B cell (primary cell): ENCODE measurements around the gene DGKA. TPM values are rescaled to one million over a fixed set of nuclear protein-coding genes. Genes with fewer than 3 reads are reported as not detected.

ENCODE experiments used
- ATAC-seq: fragments of 200-7000 bp; cut with Tn5 transposase; one replicate; pipeline ENCODE4 v1.10.0; 2021; ENCODE audit warnings: low read depth, mild to moderate bottlenecking, moderate number of reproducible peaks, moderate library complexity
- CTCF ChIA-PET: fragments of 350-600 bp; sonication (Branson Sonifier 250); formaldehyde crosslinking; loops from one replicate; lab custom pipeline; 2021; ENCODE audit warnings: antibody characterized with exemption, inconsistent platforms; lab: Charles Lee
- POLR2A ChIA-PET: fragments of 350-600 bp; sonication (Branson Sonifier 250); formaldehyde crosslinking; loops from one replicate; lab custom pipeline; 2021; ENCODE audit warnings: antibody characterized with exemption; lab: Charles Lee
- DNase-seq: peaks from one replicate; pipeline ENCODE4 v3.0.0; 2013
- H2AFZ ChIP-seq: 2 replicates; pipeline ENCODE4 v1.6.1; 2012; ENCODE audit warnings: mild to moderate bottlenecking, low read depth, low read length; ENCODE audit not compliant: insufficient read depth, poor library complexity, severe bottlenecking
- H3K27ac ChIP-seq, 2 donors: 1 replicate in 1 of 2; 2 replicates in 1 of 2; pipeline ENCODE4 v1.5.1; 2012 to 2013; ENCODE audit warnings: low read length in 2 of 2, mild to moderate bottlenecking in 2 of 2, moderate library complexity in 1 of 2
- H3K27me3 ChIP-seq, 4 experiments: fragments of 200-600 bp in 1 of 4; sonication (generic) in 1 of 4; replicated peaks in 1 of 4; 1 replicate in 2 of 4; 2 replicates in 2 of 4; pipeline versions ENCODE4 v1.6.1 to v1.7.0; 2013 to 2016; ENCODE audit warnings: low read length in 3 of 4, mild to moderate bottlenecking in 2 of 4, mixed read lengths in 1 of 4, moderate library complexity in 1 of 4; ENCODE audit not compliant: insufficient read depth in 4 of 4, control insufficient read depth in 3 of 4; ENCODE audit errors: control extremely low read depth in 1 of 4
- H3K36me3 ChIP-seq, 2 experiments: replicated peaks in 1 of 2; 1 replicate in 1 of 2; 2 replicates in 1 of 2; pipeline versions ENCODE4 v1.6.1 to v1.7.1; 2013; ENCODE audit warnings: low read length in 1 of 2; ENCODE audit not compliant: insufficient read depth in 2 of 2, control insufficient read depth in 1 of 2; ENCODE audit errors: control extremely low read depth in 1 of 2, extremely low read depth in 1 of 2
- H3K4me1 ChIP-seq, 2 donors: fragments of 200-600 bp in 1 of 2; sonication (generic) in 1 of 2; 1 replicate in 1 of 2; 2 replicates in 1 of 2; pipeline versions ENCODE4 v1.5.1 to v1.6.1; 2013 to 2017; ENCODE audit warnings: low read length in 2 of 2; ENCODE audit not compliant: control insufficient read depth in 2 of 2, insufficient read depth in 2 of 2
- H3K4me2 ChIP-seq: replicated peaks from 2 replicates; pipeline ENCODE3; 2012; ENCODE audit warnings: mild to moderate bottlenecking, low read depth, low read length; ENCODE audit not compliant: poor library complexity, severe bottlenecking
- H3K4me3 ChIP-seq, 5 experiments: fragments of 200-600 bp in 1 of 5; sonication (generic) in 1 of 5; 1 replicate in 3 of 5; 2 replicates in 2 of 5; pipeline versions ENCODE4 v1.5.1 to v1.7.0; 2011 to 2016; ENCODE audit warnings: low read length in 4 of 5, mild to moderate bottlenecking in 4 of 5, low read depth in 2 of 5, control low read depth in 1 of 5, moderate library complexity in 1 of 5; ENCODE audit not compliant: insufficient read depth in 1 of 5; ENCODE audit errors: control extremely low read depth in 1 of 5, extremely low read depth in 1 of 5
- H3K79me2 ChIP-seq: fragments of 200-600 bp; sonication (generic); one replicate; pipeline ENCODE4 v1.6.0; 2016; ENCODE audit warnings: low read length; ENCODE audit not compliant: control insufficient read depth, insufficient read depth
- H3K9ac ChIP-seq: fragments of 200-600 bp; sonication (generic); 2 replicates; pipeline ENCODE4 v1.6.1; 2017; ENCODE audit warnings: mild to moderate bottlenecking, low read length, moderate library complexity
- H3K9me3 ChIP-seq, 3 donors: one replicate each; pipeline versions ENCODE4 v1.6.1 to v1.7.1; 2013; ENCODE audit warnings: low read length in 2 of 3; ENCODE audit not compliant: control insufficient read depth in 2 of 3, insufficient read depth in 1 of 3; ENCODE audit errors: control extremely low read depth in 1 of 3
- H4K20me1 ChIP-seq: 2 replicates; pipeline ENCODE4 v1.6.0; 2012; ENCODE audit warnings: mild to moderate bottlenecking, low read length; ENCODE audit not compliant: insufficient read depth, control insufficient read depth, poor library complexity, severe bottlenecking
- H3K27ac Mint-ChIP-seq: one replicate; pipeline ENCODE4 v1.8.0; 2021; ENCODE audit warnings: mixed read lengths
- H3K27me3 Mint-ChIP-seq: one replicate; pipeline ENCODE4 v1.8.0; 2021; ENCODE audit warnings: mixed read lengths
- H3K4me1 Mint-ChIP-seq: one replicate; pipeline ENCODE4 v1.8.0; 2021; ENCODE audit warnings: mixed read lengths
- H3K4me3 Mint-ChIP-seq: one replicate; pipeline ENCODE4 v1.8.0; 2021; ENCODE audit warnings: mixed read lengths
- H3K9me3 Mint-ChIP-seq: one replicate; pipeline ENCODE4 v1.8.0; 2022; ENCODE audit warnings: mixed read lengths; ENCODE audit not compliant: insufficient read depth
- CTCF ChIP-seq: fragments of 200-600 bp; IDR thresholded peaks from one replicate; pipeline ENCODE4 v1.8.0; 2022; ENCODE audit warnings: antibody characterized with exemption, mild to moderate bottlenecking
- EZH2 ChIP-seq: IDR thresholded peaks from 2 replicates; pipeline ENCODE4 v1.6.1; 2012; ENCODE audit warnings: borderline replicate concordance, low read depth, mild to moderate bottlenecking, moderate library complexity, low read length; ENCODE audit not compliant: insufficient read depth, poor library complexity, severe bottlenecking
- WGBS: methylation state at CpG from one replicate; pipeline ENCODE4 v1.1.5; 2013; ENCODE audit warnings: missing lambda C conversion rate; ENCODE audit not compliant: insufficient coverage; 5-methylcytosine and 5-hydroxymethylcytosine counted together
- intact Hi-C: fragments of 100-400 bp; cut with micrococcal nuclease; formaldehyde crosslinking; loops from one replicate; pipeline ENCODE4 v1.10.0; 2022
- polyA plus RNA-seq: library from polyadenylated mRNA; depleted of rRNA; stranded (reverse); fragments of >200 nt; gene quantifications from 2 replicates; pipeline ENCODE4 v1.2.3, GENCODE V29; 2012
- total RNA-seq, 2 donors: library from RNA; stranded (reverse); fragments of 120-200 nt in 1 of 2; gene quantifications; 1 replicate in 1 of 2; 2 replicates in 1 of 2; pipeline versions ENCODE4 v1.2.3 to v1.2.4, GENCODE V29; 2013 to 2022

DGKA gene
- total and polyA plus RNA-seq, 2 donors (not counting 1 experiment from before 2014, with no cell fraction given): 238 to 269 TPM

GRCh38 chr12:55926738-55927587, 4.0 kb upstream of the DGKA start:
- TF ChIP-seq CTCF (peak; percentile 87), EZH2 (no peak)
- intact Hi-C loops: loop anchor here (1.0 to 10.0 kb wide), 12 partner anchors 13 to 760 kb away; partner anchors contain the start of genes BLOC1S1, DNAJC14, PA2G4 and PTGES3

More at GRCh38 chr12:55926738-55927587, 4.0 kb upstream of the DGKA start:
- H3K79me2 ChIP-seq: peaks cover 50% of the 10 kb centered on the region
- DNase-seq: peak; percentile 94
- peak overlapping the region; percentile 92 for H2AFZ ChIP-seq
- H3K27me3 ChIP-seq: no peaks in the 10 kb centered on the region
- peaks cover 1 to 20% of the 10 kb centered on the region in 2 experiments for H3K36me3 ChIP-seq
- peaks cover 1% of the 10 kb centered on the region for H4K20me1 ChIP-seq
- H3K4me3 Mint-ChIP-seq: peak overlapping the region; percentile 94
- WGBS: 1% methylated on average over 30 of the region's 42 CpGs
- peaks cover 54% of the 10 kb centered on the region for H3K4me1 Mint-ChIP-seq
- ATAC-seq: peak; percentile 50
- ChIA-PET POLR2A (interaction anchor here (0.5 to 3.6 kb wide), 14 partner anchors 13 to 1185 kb away, joined by 3 to 25 read pairs (median 4); partner anchors contain the start of genes DNAJC14, ORMDL2, RAB5B and SARNP), CTCF (interaction anchor here (0.6 to 10.3 kb wide), 23 partner anchors 8 to 234 kb away, joined by 3 to 155 read pairs (median 4); partner anchors contain the start of genes DNAJC14, ORMDL2, RAB5B and SARNP)
- no peaks in the 10 kb centered on the region for H3K9me3 Mint-ChIP-seq
- no peaks in the 10 kb centered on the region for H3K27me3 Mint-ChIP-seq
- H3K9ac ChIP-seq: peak overlapping the region; percentile 98
- H3K4me3 ChIP-seq: peak overlapping the region; percentile 88 to 100 (median 98)
- H3K27ac ChIP-seq: peak overlapping the region; percentile 67 to 92
- H3K27ac Mint-ChIP-seq: peak overlapping the region; percentile 97
- H3K4me2 ChIP-seq: peak overlapping the region; percentile 88
- H3K9me3 ChIP-seq: no peaks in the 10 kb centered on the region
- peaks cover 33 to 45% of the 10 kb centered on the region in 2 donors for H3K4me1 ChIP-seq
